GM12874 (cell line): ENCODE data around the gene DUS1L.

Source experiments
- TF ChIP-seq, protein P1 (sequence below): IDR thresholded peaks from 2 replicates; pipeline ENCODE4 v1.5.1; 2011; ENCODE audit warnings: low read depth, mild to moderate bottlenecking, control low read depth, low read length, moderate library complexity; ENCODE audit not compliant: insufficient read depth

DUS1L gene

DNA sequence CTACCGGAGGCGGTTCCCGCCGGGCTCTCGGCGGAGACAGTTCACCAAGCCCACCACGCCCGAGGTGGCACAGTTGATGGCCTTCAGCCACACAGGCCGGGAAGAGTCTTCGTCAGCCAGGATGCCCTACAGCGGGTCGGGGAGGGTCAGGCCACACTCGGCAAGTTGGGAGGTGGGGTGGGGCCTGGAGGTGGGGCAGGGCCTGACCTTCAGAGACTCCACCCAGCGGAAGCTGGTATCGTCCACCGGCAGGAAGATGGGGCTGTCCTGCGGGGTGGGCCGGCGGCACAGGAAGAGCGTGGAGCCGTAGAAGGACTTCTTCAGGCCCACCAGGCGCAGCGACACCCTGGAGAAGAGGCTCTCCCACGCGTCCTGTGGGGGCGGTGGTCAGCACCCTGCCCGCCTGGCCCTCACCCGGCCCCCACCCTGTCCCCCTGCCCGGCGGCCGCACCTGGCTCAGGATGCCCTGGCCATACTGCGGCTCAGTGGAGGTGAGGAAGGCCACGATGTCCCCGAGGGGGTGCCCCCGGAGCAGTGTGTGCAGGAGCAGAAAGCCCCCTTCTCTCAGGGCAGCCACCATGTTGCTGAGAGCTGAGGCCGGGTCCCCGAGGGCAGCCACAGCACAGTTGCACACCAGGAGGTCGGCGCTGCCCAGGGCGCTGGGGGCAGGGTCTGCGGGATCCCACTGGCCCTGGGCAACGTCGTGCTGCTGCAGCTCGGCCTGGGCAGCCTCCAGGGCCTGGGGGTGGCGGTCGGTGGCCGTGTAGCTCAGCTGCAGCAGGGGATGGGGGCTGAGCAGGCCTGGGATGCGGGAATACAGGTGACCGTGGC is 19.6 kb upstream of the DUS1L start:
- TF ChIP-seq, protein P1, sequence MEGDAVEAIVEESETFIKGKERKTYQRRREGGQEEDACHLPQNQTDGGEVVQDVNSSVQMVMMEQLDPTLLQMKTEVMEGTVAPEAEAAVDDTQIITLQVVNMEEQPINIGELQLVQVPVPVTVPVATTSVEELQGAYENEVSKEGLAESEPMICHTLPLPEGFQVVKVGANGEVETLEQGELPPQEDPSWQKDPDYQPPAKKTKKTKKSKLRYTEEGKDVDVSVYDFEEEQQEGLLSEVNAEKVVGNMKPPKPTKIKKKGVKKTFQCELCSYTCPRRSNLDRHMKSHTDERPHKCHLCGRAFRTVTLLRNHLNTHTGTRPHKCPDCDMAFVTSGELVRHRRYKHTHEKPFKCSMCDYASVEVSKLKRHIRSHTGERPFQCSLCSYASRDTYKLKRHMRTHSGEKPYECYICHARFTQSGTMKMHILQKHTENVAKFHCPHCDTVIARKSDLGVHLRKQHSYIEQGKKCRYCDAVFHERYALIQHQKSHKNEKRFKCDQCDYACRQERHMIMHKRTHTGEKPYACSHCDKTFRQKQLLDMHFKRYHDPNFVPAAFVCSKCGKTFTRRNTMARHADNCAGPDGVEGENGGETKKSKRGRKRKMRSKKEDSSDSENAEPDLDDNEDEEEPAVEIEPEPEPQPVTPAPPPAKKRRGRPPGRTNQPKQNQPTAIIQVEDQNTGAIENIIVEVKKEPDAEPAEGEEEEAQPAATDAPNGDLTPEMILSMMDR = no peak

DNA sequence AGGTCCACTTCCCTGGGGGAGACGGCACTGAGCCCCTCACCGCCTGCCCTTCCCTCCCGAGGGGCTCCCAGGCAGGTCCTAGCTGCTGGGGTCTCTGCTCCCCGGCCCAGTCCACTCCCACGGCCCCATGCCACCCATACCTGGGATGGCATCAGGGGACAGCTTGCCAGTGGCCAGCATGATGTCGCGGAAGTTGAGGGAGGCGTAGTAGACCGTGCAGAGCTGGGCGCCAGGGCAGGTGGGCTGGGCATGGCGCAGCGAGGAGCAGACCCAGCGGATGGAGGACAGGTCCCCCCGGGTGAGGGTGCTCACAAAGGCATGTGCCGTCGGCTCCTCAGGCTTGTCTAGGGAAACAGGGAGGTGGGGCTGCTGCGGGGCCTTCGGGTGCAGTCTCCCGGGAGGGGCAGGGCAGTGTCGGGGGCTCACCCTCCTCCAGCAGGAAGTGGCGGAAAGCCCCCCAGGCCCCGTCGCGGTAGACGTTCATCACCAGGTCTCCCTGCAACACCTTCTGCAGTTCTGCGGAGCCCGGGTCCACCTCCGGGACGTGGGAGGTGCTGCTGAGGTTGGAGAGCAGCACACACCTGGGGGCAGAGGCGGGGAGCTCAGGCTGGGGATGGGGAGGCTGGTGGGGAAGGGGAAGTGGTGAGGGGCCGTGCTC is 18.9 kb upstream of the DUS1L start:
- TF ChIP-seq, protein P1 = no peak

DNA sequence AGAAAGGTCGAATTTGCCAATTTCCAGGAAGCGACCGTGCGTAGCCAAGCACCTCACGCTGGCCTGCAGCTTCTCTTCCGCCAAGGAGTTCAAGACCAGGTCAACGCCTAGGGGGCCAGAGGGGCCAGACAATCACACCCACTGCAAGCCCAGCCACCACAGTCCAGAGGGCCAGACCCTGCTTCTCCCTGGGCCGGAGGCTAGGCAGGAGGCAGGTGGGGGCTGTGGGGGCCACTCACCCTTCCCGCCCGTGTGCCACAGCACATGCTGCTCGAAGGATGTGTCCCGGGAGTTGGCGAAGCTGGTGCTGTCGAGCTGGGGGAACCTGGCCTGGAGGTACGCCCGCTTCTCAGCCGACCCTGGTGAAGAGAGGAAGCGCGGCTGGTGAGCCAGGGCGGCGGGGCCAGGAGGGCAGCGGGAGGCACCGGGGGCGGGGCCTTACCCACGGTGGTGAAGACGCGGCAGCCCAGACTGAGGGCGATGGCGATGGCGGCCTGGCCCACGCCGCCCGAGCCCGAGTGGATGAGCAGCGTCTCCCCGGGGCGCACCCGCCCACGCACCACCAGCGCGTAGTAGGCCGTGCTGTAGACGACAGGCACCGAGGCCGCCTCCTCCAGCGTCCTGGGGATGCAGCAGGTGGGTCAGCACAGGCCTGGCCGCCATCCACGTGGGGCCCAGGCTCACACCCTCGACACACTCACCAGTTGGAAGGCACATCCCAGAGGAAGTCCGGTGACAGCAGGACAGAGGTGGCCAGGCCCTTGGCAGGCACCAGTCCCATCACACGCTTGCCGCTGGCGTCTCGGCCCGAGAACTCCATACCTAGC is 18.1 kb upstream of the DUS1L start:
- TF ChIP-seq, protein P1 = no peak

DNA sequence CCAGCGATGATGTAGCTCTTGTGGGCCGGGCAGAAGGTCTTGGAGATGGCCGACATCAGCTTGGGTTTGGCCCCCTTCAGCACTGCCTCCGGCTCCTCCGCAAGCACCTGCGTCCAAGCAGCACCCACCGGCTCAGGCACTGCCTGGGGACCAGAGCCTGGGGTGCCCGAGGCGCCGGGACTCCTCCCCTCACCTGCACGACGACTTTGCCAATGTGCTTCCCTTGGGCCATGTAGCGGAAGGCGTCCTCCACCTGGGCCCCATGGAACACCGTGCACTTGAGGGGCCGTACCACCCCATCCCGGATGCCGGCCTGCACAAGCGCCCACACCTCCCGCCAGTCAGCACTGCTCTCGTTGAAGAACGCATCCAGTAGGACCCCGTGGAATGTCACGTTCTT is 17.4 kb upstream of the DUS1L start:
- TF ChIP-seq, protein P1 = no peak

DNA sequence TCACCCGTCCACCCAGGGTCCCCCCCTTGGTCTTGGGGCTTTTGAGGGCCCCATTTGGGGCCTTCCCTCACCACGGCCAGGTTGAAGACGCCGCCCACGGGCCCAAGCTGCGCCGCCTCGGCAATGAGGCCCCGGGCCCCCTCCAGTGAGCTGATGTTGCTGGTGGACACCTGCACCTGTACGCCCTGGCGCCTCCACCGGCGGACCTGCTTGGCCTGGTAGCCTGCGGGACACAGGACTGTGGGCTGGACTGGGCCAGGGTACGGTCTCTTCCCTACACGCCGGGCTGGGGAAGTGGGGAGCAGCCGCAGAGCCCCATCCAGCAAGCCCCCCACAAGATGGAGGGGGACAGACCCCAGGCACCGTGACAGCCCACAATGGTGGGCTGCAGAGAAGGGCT is 16.9 kb upstream of the DUS1L start:
- TF ChIP-seq, protein P1 = no peak

DNA sequence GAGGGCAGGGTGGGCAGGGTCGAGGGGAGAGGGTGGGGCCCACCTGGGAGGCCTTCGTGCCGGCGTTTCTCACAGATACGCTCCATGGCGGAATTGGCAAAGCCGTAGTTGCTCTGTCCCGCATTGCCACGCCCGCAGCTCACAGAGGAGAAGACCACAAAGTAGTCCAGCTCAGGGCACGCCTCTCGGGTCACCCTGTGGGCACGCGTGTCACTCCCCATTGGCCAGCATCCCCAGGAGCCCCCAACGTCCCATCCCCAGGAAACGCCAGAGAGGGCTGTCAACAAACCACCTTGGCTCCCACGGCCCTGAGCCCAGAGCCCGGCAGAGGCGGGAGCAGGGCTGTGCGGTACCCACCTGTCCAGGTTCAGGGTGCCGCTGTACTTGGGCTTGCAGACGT is 16.4 kb upstream of the DUS1L start:
- TF ChIP-seq, protein P1 = no peak

DNA sequence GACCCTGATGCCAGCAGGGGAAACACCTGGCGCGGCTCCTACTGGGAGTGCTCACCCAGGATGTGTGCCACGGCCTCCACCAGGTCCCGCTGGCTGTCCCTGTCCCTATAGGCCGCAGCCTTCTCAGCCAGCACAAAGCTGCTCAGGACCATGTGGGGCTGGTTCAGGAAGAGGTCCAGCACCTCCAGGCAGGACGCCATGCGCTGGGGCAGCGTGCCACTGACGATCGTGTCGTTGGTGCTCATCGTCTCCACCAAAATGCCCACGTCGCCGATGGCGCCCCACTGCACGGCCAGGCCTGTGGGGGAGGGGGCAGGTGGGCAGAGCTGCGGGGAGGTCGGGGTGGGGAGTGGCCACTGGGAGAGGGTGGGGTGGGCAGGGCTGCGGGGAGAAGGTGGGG is 15.9 kb upstream of the DUS1L start:
- TF ChIP-seq, protein P1 = no peak
